ENCODE measurements around the gene DNM2.
"Not testable (repeated sequence)": the region's sequence is repeated elsewhere in the genome, so short reads cannot be mapped to it uniquely, and the experiment has no call there.

Gene DNM2

GRCh38 chr19:10869872-10870311 lies 152.0 kb downstream of the DNM2 start:
- not testable (repeated sequence) for DNase-seq; H3K18ac ChIP-seq (ENCODE audit: low read length); H3K9ac ChIP-seq (ENCODE audit: low read length); H4K8ac ChIP-seq (ENCODE audit: low read depth, low read length); H3K4me2 ChIP-seq (ENCODE audit: low read length); H4K91ac ChIP-seq (ENCODE audit: low read depth, low read length); H3K27me3 ChIP-seq (ENCODE audit: insufficient read depth, low read length); H2BK5ac ChIP-seq (ENCODE audit: low read depth, low read length, poor library complexity); H3K27ac ChIP-seq (ENCODE audit: low read depth, low read length); H3K4ac ChIP-seq (ENCODE audit: low read depth, low read length); H3K23ac ChIP-seq (ENCODE audit: low read length); H3K36me3 ChIP-seq (ENCODE audit: control insufficient read depth in 1 of 2, insufficient read depth in 2 of 2, low read length in 2 of 2); H3K4me3 ChIP-seq (ENCODE audit: low read depth, low read length); H3K9me3 ChIP-seq (ENCODE audit: insufficient read depth, low read depth, low read length); H3K4me1 ChIP-seq (ENCODE audit: control insufficient read depth in 1 of 2, insufficient read depth in 2 of 2, low read length in 2 of 2); H3K79me1 ChIP-seq (ENCODE audit: low read length); H4K12ac ChIP-seq (ENCODE audit: low read depth, low read length); H3K14ac ChIP-seq (ENCODE audit: low read length); H2AFZ ChIP-seq (ENCODE audit: insufficient read depth, low read length, poor library complexity); H2AK5ac ChIP-seq (ENCODE audit: low read length); H2BK12ac ChIP-seq (ENCODE audit: low read length); H2BK120ac ChIP-seq (ENCODE audit: insufficient read depth, low read length, poor library complexity)
- WGBS (ENCODE audit: extremely low coverage, insufficient coverage, insufficient read length): no CpG with 5 or more reads among the region's 11 CpGs
- peaks cover 17% of the 10 kb centered on the region for H3K79me2 ChIP-seq (ENCODE audit: control insufficient read depth, insufficient read depth, low read length, poor library complexity)

- Histone ChIP-seq H3K4ac (ENCODE audit: low read depth, low read length) (peak overlapping the region; percentile 30), H3K79me1 (ENCODE audit: low read length) (peaks cover 10% of the 10 kb centered on the region), H3K23ac (ENCODE audit: low read length) (no peak overlapping the region), H3K79me2 (ENCODE audit: control insufficient read depth, insufficient read depth, low read length, poor library complexity) (peaks cover 17% of the 10 kb centered on the region), H3K14ac (ENCODE audit: low read length) (peak overlapping the region; percentile 75), H3K9ac (ENCODE audit: low read length) (peak overlapping the region; percentile 81), H3K36me3 (ENCODE audit: control insufficient read depth in 1 of 2, insufficient read depth in 2 of 2, low read length in 2 of 2) (peaks cover 0 to 2% of the 10 kb centered on the region in 2 experiments), H3K18ac (ENCODE audit: low read length) (peak overlapping the region; percentile 39), H4K8ac (ENCODE audit: low read depth, low read length) (peak overlapping the region; percentile 92), H2AK5ac (ENCODE audit: low read length) (peak overlapping the region; percentile 21), H3K4me3 (ENCODE audit: low read depth, low read length) (peak overlapping the region; percentile 69), H2AFZ (ENCODE audit: insufficient read depth, low read length, poor library complexity) (peak overlapping the region; percentile 82), H2BK12ac (ENCODE audit: low read length) (peak overlapping the region; percentile 33), H4K91ac (ENCODE audit: low read depth, low read length) (peak overlapping the region; percentile 78), H3K4me2 (ENCODE audit: low read length) (peak overlapping the region; percentile 98), H3K27me3 (ENCODE audit: insufficient read depth, low read length) (no peaks in the 10 kb centered on the region), H2BK5ac (ENCODE audit: low read depth, low read length, poor library complexity) (peak overlapping the region; percentile 42), H3K4me1 (ENCODE audit: control insufficient read depth in 1 of 2, insufficient read depth in 2 of 2, low read length in 2 of 2) (peaks cover 0 to 8% of the 10 kb centered on the region in 2 experiments), H3K9me3 (ENCODE audit: insufficient read depth, low read depth, low read length) (no peaks in the 10 kb centered on the region), H2BK120ac (ENCODE audit: insufficient read depth, low read length, poor library complexity) (peak overlapping the region; percentile 37), H4K12ac (ENCODE audit: low read depth, low read length) (peak overlapping the region; percentile 73), H3K27ac (ENCODE audit: low read depth, low read length) (peak overlapping the region; percentile 66)
- DNase-seq: no peak
- WGBS (ENCODE audit: extremely low coverage, insufficient coverage, insufficient read length): no CpG with 5 or more reads among the region's 22 CpGs
Observed at GRCh38 chr19:10870501-10870954, 152.6 kb downstream of the DNM2 start.

- peak within 1 kb of the TSS; percentile 82 for H2AFZ ChIP-seq (ENCODE audit: insufficient read depth, low read length, poor library complexity)
- H3K9me3 ChIP-seq (ENCODE audit: insufficient read depth, low read depth, low read length): no peaks in the 10 kb centered on the region
- peak within 1 kb of the TSS; percentile 88 for H3K27ac ChIP-seq (ENCODE audit: low read depth, low read length)
- peak within 1 kb of the TSS; percentile 92 for H4K8ac ChIP-seq (ENCODE audit: low read depth, low read length)
- H3K23ac ChIP-seq (ENCODE audit: low read length): no peak within 1 kb of the TSS
- peak within 1 kb of the TSS; percentile 90 for H2AK5ac ChIP-seq (ENCODE audit: low read length)
- peak within 1 kb of the TSS; percentile 98 for H3K4me2 ChIP-seq (ENCODE audit: low read length)
- peaks cover 10% of the 10 kb centered on the region for H3K79me1 ChIP-seq (ENCODE audit: low read length)
- peak within 1 kb of the TSS; percentile 99 for H3K4ac ChIP-seq (ENCODE audit: low read depth, low read length)
- peak; percentile 98 to 99 for DNase-seq
- peak within 1 kb of the TSS; percentile 98 for H3K9ac ChIP-seq (ENCODE audit: low read length)
- H3K79me2 ChIP-seq (ENCODE audit: control insufficient read depth, insufficient read depth, low read length, poor library complexity): peaks cover 17% of the 10 kb centered on the region
- peak within 1 kb of the TSS; percentile 37 for H2BK120ac ChIP-seq (ENCODE audit: insufficient read depth, low read length, poor library complexity)
- H3K36me3 ChIP-seq (ENCODE audit: control insufficient read depth in 1 of 2, insufficient read depth in 2 of 2, low read length in 2 of 2): peaks cover 0 to 2% of the 10 kb centered on the region in 2 experiments
- H2BK5ac ChIP-seq (ENCODE audit: low read depth, low read length, poor library complexity): peak within 1 kb of the TSS; percentile 86
- peak within 1 kb of the TSS; percentile 98 for H4K91ac ChIP-seq (ENCODE audit: low read depth, low read length)
- no peaks in the 10 kb centered on the region for H3K27me3 ChIP-seq (ENCODE audit: insufficient read depth, low read length)
- H3K14ac ChIP-seq (ENCODE audit: low read length): peak within 1 kb of the TSS; percentile 96
- H3K4me1 ChIP-seq (ENCODE audit: control insufficient read depth in 1 of 2, insufficient read depth in 2 of 2, low read length in 2 of 2): peaks cover 0 to 8% of the 10 kb centered on the region in 2 experiments
- peak within 1 kb of the TSS; percentile 96 for H3K18ac ChIP-seq (ENCODE audit: low read length)
- H3K4me3 ChIP-seq (ENCODE audit: low read depth, low read length): peak within 1 kb of the TSS; percentile 99
- WGBS (ENCODE audit: extremely low coverage, insufficient coverage, insufficient read length): no CpG with 5 or more reads among the region's 99 CpGs
- peak within 1 kb of the TSS; percentile 33 for H2BK12ac ChIP-seq (ENCODE audit: low read length)
- H4K12ac ChIP-seq (ENCODE audit: low read depth, low read length): peak within 1 kb of the TSS; percentile 95
Observed at GRCh38 chr19:10870955-10871603, 153.2 kb downstream of the DNM2 start, which contains the start of gene CARM1. Gene CARM1, plus strand, starts transcription at chr19:10871553. Its CDS starts 150 bp downstream, at chr19:10871703.

- Histone ChIP-seq H3K23ac (ENCODE audit: low read length) (no peak overlapping the region), H2BK120ac (ENCODE audit: insufficient read depth, low read length, poor library complexity) (peak overlapping the region; percentile 29), H4K8ac (ENCODE audit: low read depth, low read length) (peak overlapping the region; percentile 90), H4K12ac (ENCODE audit: low read depth, low read length) (peak overlapping the region; percentile 95), H2AK5ac (ENCODE audit: low read length) (peak overlapping the region; percentile 90), H3K4me1 (ENCODE audit: control insufficient read depth in 1 of 2, insufficient read depth in 2 of 2, low read length in 2 of 2) (peaks cover 4 to 13% of the 10 kb centered on the region in 2 experiments), H2AFZ (ENCODE audit: insufficient read depth, low read length, poor library complexity) (peak overlapping the region; percentile 82), H2BK5ac (ENCODE audit: low read depth, low read length, poor library complexity) (peak overlapping the region; percentile 86), H3K79me1 (ENCODE audit: low read length) (peaks cover 10% of the 10 kb centered on the region), H3K4ac (ENCODE audit: low read depth, low read length) (peak overlapping the region; percentile 99), H3K18ac (ENCODE audit: low read length) (peak overlapping the region; percentile 96), H3K27me3 (ENCODE audit: insufficient read depth, low read length) (no peaks in the 10 kb centered on the region), H3K9ac (ENCODE audit: low read length) (peak overlapping the region; percentile 98), H3K14ac (ENCODE audit: low read length) (peak overlapping the region; percentile 96), H3K9me3 (ENCODE audit: insufficient read depth, low read depth, low read length) (no peaks in the 10 kb centered on the region), H3K4me3 (ENCODE audit: low read depth, low read length) (peak overlapping the region; percentile 99), H3K27ac (ENCODE audit: low read depth, low read length) (peak overlapping the region; percentile 88), H3K79me2 (ENCODE audit: control insufficient read depth, insufficient read depth, low read length, poor library complexity) (peaks cover 23% of the 10 kb centered on the region), H3K36me3 (ENCODE audit: control insufficient read depth in 1 of 2, insufficient read depth in 2 of 2, low read length in 2 of 2) (peaks cover 0 to 5% of the 10 kb centered on the region in 2 experiments), H2BK12ac (ENCODE audit: low read length) (no peak overlapping the region), H3K4me2 (ENCODE audit: low read length) (peak overlapping the region; percentile 90), H4K91ac (ENCODE audit: low read depth, low read length) (peak overlapping the region; percentile 98)
- no CpG with 5 or more reads among the region's 90 CpGs for WGBS (ENCODE audit: extremely low coverage, insufficient coverage, insufficient read length)
- DNase-seq: peak in 1 of 2 donors; percentile 31
Observed at GRCh38 chr19:10871711-10872545, 154.0 kb downstream of the DNM2 start.
